Activated CD4-positive, alpha-beta T cell treated with anti-CD3 and anti-CD28 coated beads, Interleukin-2, amount 50 U/mL, for 16 hours (primary cell): ENCODE measurements around the gene CDY2B.
"Not testable (repeated sequence)": the region's sequence is repeated elsewhere in the genome, so short reads cannot be mapped to it uniquely, and the experiment has no call there.

ENCODE experiments used
- DNase-seq: peaks from one replicate; pipeline ENCODE4 v3.0.0-alpha.2; 2020

The CDY2B gene

DNA sequence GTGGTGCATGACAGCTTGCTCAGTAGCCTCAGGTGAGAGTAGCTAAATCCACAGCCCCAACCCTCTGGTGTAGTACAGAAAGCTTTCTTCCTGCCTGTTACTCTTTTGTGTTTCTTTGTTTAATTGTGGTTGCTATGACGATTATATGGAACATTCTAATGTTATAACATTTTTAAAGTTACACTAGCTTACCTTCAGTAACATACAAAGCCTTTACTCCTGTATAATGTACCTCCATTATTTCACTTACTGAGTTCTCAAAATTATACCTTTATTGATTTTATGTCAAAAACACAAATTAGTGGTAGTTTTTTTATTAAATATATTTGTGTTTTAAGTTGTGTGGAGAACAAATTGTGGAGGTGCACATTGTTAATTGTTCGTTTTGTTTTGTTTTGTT, at the start of gene CDY2B:
TSS of gene CDY2B (minus strand) at position 101 of the 400 bp plus-strand sequence. CDS start 328 bp downstream, outside the sequence.
- DNase-seq: not testable (repeated sequence)

DNA sequence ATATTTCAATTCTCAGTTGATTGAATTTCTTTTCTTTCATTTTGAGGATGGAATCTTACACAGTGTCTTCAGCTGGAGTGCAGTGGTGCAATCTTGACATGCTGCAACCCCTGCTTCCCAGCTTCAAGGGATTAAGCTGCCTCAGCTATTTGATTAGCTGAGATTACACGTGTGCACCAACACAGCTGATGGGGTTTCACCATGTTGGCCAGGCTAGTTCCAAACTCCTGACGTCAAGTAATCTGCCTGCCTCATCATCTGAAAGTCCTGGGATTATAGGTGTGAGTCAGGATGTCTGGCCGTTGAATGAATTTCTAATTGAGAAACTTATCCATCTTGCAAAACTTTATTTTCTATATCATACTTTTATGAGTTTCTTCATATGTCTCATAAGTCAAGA, 28.0 kb upstream of the CDY2B start:
- DNase-seq: not testable (repeated sequence)

DNA sequence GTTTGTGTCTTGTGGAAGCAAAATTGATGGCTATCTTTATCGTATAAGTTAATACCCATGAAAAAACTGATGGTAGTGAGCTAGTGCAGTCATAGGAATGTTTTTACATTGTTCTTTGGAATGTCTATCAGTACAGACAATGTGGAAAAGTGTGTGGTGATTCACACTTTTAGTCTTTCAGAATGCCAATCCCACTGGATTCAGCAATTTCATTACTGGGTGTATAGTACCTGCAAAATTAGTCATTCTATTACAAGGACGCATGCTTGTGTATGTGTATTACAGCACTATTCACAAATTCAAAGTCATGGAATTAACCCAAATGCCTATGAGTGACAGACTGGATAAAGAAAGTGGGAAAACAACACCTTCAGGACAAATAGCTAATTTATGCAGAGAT, 27.3 kb upstream of the CDY2B start:
- not testable (repeated sequence) for DNase-seq

DNA sequence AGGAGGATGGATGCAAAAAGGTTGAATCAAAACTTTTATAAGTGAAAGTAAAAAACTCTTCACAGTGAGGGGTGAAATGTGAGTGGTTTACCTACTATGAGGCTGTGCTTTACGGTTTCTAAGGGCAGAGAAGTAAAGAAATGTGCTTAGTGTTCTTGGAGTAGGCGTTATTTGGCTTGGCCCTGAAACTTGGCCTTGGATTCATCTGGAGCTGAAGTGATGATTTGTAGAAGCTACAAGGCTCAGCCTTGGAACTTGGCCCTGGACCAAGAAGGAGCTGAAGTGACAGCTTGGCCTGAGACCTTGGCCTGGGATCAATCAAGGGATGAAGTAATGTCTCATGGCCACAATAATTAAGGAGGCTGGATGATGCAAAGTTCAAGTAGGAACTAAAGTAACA, 1.7 kb upstream of the CDY2B start:
- not testable (repeated sequence) for DNase-seq

DNA sequence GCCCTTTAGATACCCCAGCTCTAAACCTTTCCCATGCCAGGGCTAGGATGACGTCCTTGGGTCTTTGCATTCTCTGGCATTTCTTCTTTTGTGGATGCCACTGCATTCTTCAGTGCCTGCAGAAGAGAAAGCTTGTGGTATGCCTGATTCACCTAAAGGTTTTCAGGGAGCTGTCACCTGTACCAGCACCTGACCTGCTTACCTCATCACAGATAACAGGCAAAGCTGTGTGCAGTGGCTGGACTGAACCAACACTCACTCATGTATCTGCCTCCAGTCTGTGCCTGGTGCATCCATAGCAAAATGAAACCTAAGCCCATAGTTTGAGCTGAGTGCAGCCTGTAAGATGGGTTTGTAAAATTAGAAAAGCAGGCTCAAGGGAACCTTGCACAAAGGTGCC, 3.3 kb downstream of the CDY2B start:
- DNase-seq: not testable (repeated sequence)

GRCh38 chrY:17875401-17875800, 4.6 kb downstream of the CDY2B start:
- DNase-seq: not testable (repeated sequence)

DNA sequence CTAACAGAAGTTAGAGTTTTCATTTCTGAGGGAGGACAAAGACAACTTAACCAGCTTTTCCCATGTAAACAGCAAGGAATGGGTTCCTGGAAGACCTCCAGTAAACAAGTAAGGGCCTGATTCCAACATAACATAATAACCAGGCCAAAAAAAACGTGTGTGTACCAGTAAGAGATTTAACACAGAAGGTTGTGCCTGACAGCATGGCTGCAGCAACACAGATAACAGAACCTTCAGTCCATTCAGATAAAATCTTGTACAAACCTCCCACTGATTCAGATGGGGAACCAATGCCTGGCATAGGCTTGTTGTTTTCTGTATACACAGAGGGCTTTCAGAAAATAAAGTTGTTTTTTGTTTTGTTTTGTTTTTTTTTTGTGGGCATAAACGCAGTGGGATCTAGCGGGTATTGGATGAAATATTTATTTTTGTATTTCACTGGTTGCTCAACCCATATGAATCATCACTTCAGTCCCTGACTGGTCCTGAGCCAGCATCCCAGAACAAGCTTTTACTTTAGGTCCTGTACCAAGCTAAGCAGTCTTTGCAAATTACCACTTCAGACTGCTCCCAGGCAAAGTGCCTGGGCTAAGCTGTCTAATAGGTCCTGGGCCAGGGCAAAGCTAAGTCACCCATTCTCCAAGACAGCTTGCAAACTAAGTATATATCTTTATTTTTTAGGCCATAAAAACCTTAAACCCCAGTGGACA, 8.7 kb downstream of the CDY2B start:
- not testable (repeated sequence) for DNase-seq

GRCh38 chrY:17870737-17871136, 9.3 kb downstream of the CDY2B start:
- not testable (repeated sequence) for DNase-seq

- not testable (repeated sequence) for DNase-seq
Measured at GRCh38 chrY:17867850-17868249, 12.2 kb downstream of the CDY2B start.

DNA sequence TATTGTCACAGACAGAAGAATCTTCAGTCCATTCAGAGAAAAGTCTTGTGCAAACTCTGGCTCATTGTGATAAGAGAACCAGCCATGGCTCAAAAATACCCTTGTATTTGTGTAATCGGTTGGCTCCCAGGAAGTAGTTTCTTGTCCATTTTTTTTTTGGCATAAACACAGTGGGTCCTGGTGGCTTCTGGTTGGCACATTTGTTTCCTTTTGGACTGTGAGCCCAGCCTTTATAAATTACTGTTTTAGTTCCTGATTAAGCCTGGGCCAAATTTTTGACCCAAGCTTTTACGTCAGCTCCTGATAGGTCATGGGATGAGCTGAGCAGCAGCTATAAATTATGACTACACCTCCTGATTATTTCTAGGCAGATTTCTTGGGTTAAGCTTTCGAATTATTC, 19.4 kb downstream of the CDY2B start:
- DNase-seq: not testable (repeated sequence)

DNA sequence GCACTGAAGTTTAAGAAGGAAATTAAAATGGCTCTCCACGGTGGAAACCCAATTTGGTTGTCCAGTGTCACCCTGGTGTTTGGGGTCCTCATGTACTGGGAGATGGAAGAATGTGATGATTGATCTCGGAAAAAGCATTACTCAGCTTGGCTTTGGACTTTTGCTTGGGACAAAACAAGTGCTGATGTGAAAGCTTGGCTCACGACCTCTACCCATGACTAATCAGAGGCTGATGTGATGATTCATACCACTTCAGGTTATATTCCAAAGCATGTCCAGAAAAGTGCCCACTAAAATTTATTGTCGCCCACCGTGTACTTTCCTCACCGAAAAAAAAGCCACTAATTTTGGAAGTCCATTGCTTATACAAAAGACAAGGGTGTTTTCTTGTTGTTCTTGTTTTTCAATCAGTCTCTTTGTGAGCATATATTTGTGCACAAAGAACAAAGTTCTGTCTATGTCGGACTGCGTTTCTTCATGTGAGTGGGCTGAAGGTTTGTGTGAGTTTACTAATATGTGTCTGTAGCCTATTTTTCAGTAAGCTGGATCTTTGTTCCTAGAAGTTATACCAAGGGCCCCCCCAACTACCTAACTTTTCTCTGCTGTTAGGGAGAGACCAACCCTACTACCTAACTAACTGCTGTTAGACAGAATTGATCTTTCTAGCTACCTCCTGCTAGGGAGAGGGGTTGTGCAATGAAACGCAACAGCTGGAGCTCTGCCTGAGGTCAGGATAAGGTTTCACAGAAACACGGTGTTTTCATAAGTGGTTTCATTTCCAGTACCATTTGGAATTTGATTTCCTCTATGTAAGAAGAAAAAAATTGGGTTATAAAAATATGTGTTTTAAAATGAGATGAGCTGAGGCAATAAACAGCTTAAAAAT, 22.8 kb downstream of the CDY2B start:
- not testable (repeated sequence) for DNase-seq

DNA sequence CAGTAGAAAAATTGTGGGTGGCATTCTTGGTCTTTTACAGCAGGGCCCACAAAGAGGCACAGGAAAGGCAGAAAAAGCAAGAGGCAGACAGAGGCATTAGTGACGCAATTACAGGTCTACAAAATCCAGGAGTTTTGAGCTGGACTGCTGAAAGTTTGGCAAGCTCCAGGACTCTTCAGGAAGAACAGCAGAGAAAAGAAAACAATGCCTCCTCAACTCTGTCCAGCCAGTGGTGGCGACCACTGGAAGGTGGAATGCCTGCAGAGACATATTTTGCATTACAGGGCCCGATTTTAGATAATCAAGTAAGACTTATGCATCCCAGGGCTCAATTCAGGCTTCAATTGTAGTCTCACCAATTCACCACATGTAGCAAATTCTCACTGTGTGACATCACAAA, 23.5 kb downstream of the CDY2B start:
- DNase-seq: not testable (repeated sequence)

DNA sequence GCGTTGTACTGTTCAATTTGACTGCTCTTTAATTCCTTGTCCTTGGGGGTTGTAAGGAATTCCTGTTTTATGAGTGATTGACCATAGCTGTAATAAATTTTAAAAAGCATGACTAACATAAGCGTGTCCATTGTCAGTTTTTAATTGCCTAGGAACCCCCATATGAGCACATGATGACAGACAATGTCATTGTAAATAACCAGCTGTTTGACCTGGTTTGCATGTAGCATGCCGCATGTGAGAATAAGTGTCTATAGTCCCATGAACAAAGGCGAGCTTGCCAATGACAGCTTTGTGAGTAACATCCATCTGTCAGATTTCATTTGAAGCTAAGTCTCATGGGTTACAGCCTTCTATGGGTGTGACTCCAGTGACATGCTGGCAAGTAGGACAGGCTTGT, 30.9 kb downstream of the CDY2B start:
- DNase-seq: not testable (repeated sequence)

DNA sequence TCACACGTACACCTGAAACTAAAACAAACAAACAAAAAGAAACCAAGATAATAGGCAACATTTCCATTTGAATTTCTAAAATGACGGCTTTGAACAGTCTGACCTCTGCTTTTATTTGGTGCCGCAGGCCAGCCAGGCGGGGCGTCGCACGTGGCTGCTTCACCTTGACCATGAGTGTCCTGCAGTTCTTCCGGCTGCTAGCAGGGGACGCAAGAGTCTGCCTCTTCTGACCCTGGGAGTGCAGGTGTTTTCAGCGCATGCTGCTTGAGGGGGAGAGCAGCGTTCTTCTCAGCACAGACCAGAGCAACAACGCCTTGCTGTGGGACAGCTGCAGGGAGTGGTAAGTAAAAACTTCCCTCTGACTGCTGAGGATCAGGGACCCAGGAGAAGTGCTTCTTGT, 47.9 kb downstream of the CDY2B start:
- DNase-seq: not testable (repeated sequence)
